GM11168 (cell line): ENCODE measurements around the gene OR10H5.
"Not testable (repeated sequence)": the region's sequence is repeated elsewhere in the genome, so short reads cannot be mapped to it uniquely, and the experiment has no call there.

Experiments used
- in situ Hi-C: fragments of 300-500 bp; cut with MboI; formaldehyde crosslinking; loops from one replicate; pipeline ENCODE4 v1.12.0; 2022; ENCODE audit warnings: low sequenced_read_pairs; ENCODE audit not compliant: unreplicated experiment

The OR10H5 gene

GRCh38 chr19:15787611-15788155 is at the start of gene OR10H5:
Gene OR10H5, plus strand, starts transcription at chr19:15787661. Its CDS starts 6,388 bp downstream, at chr19:15794049.
- in situ Hi-C loops: no loop called here

DNA sequence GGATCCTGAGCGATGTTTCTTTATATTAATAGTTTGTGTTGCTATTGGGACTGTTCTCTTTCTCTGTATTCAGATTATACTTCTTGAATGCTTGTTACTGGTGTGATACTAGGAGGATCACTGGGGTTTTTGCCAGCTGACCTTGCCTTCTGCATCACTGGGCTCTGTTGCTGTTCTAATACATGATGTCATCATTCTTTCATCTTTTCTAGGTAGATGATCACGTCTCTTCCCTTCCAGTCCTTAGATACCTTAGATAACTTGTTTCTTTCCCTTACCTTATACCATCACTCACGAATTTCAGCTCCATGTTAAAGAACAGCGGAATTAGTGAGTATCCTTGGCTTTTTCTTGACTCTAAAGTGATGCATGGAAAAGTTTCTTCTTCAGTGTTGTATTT is 49.7 kb upstream of the OR10H5 start, which contains the start of gene OR10H3:
OR10H3 (plus strand) TSS at position 264 of the 400 bp plus-strand sequence. CDS start 3,408 bp downstream, outside the sequence.
- in situ Hi-C loops: no loop called here

DNA sequence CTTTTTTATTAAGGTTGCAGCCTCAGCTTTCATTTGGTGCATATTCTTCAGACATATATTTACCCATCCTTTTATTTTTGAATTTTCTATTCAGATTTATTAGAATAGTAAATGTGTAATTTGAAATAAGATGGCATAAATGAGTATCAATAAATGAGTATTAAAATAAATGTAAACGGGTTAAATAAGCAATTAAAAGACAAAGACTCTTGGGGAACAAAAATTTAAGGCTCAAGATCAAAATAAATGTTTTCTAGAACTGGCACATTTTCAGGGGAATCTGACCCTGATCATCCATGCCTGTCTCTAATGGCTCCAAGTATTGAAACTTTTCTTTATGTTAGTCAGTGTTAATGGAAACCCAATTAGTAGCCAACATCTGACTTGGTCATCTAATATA is 46.7 kb upstream of the OR10H5 start:
- in situ Hi-C loops: no loop called here

- in situ Hi-C loops: no loop called here
Observed at GRCh38 chr19:15748239-15748638, 39.2 kb upstream of the OR10H5 start.

DNA sequence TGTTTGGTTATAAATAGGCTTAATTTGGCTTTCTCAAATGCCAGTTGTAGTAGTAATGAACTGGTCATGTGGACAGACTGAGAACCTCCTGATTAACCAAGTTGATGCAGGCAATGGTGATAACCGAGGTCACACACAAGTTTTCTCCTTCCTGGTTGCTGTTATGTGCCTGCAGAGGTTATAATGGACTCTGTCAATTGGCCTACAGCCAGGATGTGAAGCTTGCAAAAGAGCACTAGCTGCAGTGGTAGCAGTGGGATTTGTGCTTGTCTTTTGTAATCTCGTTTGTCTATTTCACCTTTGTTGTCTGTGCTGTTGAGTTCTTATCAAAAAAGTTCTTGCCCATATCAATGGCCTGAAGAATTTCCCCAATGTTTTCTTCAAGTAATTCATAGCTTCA is 29.1 kb upstream of the OR10H5 start:
- in situ Hi-C loops: no loop called here

GRCh38 chr19:15759962-15760565 is 27.4 kb upstream of the OR10H5 start:
- in situ Hi-C loops: no loop called here

DNA sequence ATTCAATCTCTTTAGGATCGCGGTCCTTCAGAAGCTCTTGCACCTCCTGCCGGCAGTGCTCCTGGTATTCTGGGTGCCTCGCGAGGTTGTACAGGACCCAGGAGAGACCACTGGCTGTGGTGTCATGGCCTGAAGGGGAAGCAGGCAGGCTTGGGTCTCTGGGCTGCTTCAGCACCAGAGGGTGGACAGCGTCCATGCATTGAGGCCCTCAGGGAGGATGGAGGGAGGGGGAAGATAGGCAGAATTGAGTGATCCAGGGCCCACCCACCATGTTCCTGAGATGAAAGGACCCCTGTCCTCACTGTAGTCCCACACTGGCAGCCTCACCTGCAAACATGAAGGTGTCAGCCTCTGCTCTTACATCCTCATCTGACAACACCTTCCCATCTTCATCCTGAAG is 17.9 kb upstream of the OR10H5 start:
- in situ Hi-C loops: no loop called here

DNA sequence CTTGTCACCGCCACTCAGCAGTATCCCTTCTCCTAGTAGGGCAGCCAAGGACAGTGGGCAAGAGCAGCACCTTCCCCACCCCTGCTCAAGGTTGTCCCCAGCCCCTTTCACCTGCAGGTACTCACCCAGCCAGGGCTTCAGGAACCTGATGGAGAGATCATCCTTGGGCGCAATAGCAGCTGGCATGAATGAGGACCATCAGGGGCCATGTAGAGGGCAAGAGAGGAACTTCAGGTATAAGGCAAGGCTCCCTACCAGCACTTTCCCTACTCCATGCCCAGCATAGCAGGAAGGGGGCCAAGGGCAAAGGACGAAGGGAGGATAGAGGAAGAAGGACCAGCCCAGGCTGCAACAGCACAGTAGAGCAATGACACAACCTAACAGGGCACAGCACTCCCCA is 13.3 kb upstream of the OR10H5 start:
- in situ Hi-C loops: not testable (repeated sequence)

DNA sequence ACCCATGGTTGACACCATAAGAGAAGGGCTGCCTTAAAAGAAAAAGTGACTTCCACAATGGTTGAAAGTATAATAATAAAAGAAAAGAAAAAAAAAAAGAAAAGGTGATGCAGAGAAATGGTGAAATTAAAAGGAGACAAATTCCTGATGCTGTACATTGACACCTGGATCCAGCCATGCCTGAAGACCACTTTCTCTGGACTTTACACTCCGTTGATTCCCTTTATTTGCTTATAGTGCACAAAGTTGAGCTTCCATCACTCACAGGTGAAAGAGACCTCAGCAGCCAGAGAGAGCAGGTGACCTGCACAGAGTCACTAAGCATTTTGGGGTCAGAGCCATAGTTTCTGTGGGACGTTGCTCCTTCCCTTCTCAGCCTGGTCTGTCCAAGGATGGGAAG is 12.2 kb upstream of the OR10H5 start:
- in situ Hi-C loops: no loop called here

DNA sequence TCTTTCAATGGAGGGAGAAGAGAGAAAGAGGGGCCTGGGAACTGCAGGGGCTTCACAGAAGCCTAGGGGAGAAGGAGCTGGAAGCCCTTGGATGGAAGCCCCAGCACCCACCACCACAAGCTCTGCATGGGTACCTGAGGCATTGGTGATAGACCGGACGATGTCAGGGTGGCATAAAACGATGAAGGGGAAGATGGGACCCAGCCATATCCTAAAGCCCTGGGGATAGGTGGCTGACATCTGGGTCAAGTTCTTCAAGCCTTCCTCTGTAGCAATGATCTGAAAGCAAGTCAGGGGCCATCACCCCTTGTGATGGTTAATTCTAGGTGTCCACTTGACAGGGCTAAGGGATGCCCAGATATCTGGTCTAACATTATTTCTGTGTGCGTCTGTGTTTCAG is 11.2 kb upstream of the OR10H5 start:
- in situ Hi-C loops: no loop called here

GRCh38 chr19:15776991-15777970 is 10.2 kb upstream of the OR10H5 start:
- in situ Hi-C loops: no loop called here

GRCh38 chr19:15779756-15780476 is 7.5 kb upstream of the OR10H5 start:
- in situ Hi-C loops: no loop called here

- in situ Hi-C loops: no loop called here
Observed at GRCh38 chr19:15780610-15781418, 6.6 kb upstream of the OR10H5 start.

DNA sequence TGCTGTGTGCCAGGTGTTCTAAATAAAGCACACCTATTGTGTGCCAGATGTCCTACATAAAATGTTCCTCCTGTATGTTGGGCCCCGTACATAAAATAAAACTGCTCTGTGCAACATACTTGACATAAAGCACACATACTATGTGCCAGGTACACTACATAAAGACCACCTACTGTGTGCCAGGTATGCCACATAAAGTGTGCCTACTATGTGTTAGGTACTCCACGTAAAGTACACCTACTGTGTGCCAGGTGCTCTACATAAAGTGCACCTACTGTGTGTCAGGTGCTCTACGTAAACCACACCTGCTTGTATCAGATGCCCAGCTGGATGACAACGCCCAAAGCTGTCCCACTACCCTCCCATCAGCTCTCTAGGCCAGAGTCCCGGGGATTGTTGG is 5.8 kb upstream of the OR10H5 start:
- in situ Hi-C loops: no loop called here

GRCh38 chr19:15782211-15782610 is 5.2 kb upstream of the OR10H5 start:
- in situ Hi-C loops: no loop called here

DNA sequence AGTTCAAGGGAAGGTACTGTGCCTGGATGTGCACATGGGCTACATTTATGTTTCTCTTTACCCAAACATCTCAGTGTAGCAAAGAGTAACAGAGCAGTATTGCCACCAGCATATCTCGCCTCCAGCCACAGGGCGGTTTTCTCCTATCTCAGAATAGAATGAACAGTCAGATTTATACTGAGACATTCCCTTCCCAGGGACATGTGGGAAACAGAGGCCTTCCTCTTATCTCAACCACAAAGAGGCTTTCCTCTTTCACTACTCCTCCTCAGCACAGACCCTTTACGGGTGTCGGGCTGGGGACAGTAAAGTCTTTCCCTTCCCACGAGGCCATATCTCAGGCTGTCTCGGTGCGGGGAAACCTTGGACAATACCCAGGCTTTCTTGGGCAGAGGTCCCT is 4.6 kb upstream of the OR10H5 start:
- in situ Hi-C loops: not testable (repeated sequence)

GRCh38 chr19:15788594-15789270 is 1.3 kb downstream of the OR10H5 start:
- in situ Hi-C loops: no loop called here

GRCh38 chr19:15790096-15790495 is 2.6 kb downstream of the OR10H5 start:
- in situ Hi-C loops: no loop called here

- in situ Hi-C loops: not testable (repeated sequence)
Observed at GRCh38 chr19:15794279-15794678, 6.8 kb downstream of the OR10H5 start.
